Hepatocyte (in vitro differentiated cells): Measurements from ENCODE around the gene KRTAP19-5. TPM values are rescaled to one million over a fixed set of nuclear protein-coding genes. Genes with fewer than 3 reads are reported as not detected.

Experiments
- DNase-seq: peaks from one replicate; pipeline ENCODE4 v3.0.0-alpha.2; 2016; ENCODE audit warnings: low spot score
- H2AFZ ChIP-seq: fragments of 200-600 bp; sonication (generic); 2 replicates; pipeline ENCODE4 v1.6.0; 2016; ENCODE audit warnings: antibody characterized with exemption, mild to moderate bottlenecking
- H3K27ac ChIP-seq: fragments of 200-600 bp; sonication (generic); 2 replicates; pipeline ENCODE4 v1.5.1; 2016; ENCODE audit warnings: mild to moderate bottlenecking
- H3K27me3 ChIP-seq: fragments of 200-600 bp; sonication (generic); 2 replicates; pipeline ENCODE4 v1.6.1; 2016
- H3K36me3 ChIP-seq: fragments of 200-600 bp; sonication (generic); replicated peaks from 2 replicates; pipeline ENCODE4 v1.5.1; 2016; ENCODE audit warnings: low read depth; ENCODE audit not compliant: insufficient read depth
- H3K4me1 ChIP-seq: fragments of 200-600 bp; sonication (generic); 2 replicates; pipeline ENCODE4 v1.5.1; 2016; ENCODE audit warnings: mild to moderate bottlenecking, moderate library complexity; ENCODE audit not compliant: insufficient read depth
- H3K4me2 ChIP-seq: fragments of 200-600 bp; sonication (generic); 2 replicates; pipeline ENCODE4 v1.6.0; 2016
- H3K4me3 ChIP-seq: fragments of 200-600 bp; sonication (generic); 2 replicates; pipeline ENCODE4 v1.5.1; 2016; ENCODE audit warnings: mild to moderate bottlenecking
- H3K79me2 ChIP-seq: fragments of 200-600 bp; sonication (generic); 2 replicates; pipeline ENCODE4 v1.6.0; 2017; ENCODE audit warnings: mild to moderate bottlenecking
- H3K9me2 ChIP-seq: fragments of 200-600 bp; sonication (generic); replicated peaks from 2 replicates; pipeline ENCODE4 v1.6.0; 2017; ENCODE audit warnings: mild to moderate bottlenecking; ENCODE audit not compliant: insufficient read depth
- H3K9me3 ChIP-seq: fragments of 200-600 bp; sonication (generic); 2 replicates; pipeline ENCODE4 v1.5.1; 2016; ENCODE audit warnings: low read depth, mild to moderate bottlenecking
- H4K20me1 ChIP-seq: fragments of 200-600 bp; sonication (generic); 2 replicates; pipeline ENCODE4 v1.6.0; 2016; ENCODE audit warnings: mild to moderate bottlenecking; ENCODE audit not compliant: insufficient read depth, poor library complexity, severe bottlenecking
- EZH2 ChIP-seq: fragments of 200-600 bp; sonication (generic); IDR thresholded peaks from 2 replicates; pipeline ENCODE4 v1.6.1; 2016; ENCODE audit warnings: antibody characterized with exemption, mild to moderate bottlenecking, borderline replicate concordance
- EZH2phosphoT487 ChIP-seq: fragments of 200-600 bp; sonication (generic); IDR thresholded peaks from one replicate; pipeline ENCODE4 v1.6.1; 2018; ENCODE audit warnings: antibody characterized with exemption, mild to moderate bottlenecking, low read depth, moderate library complexity; ENCODE audit not compliant: unreplicated experiment, severe bottlenecking
- WGBS: methylation state at CpG from one replicate; pipeline ENCODE4 v1.1.6; 2016; ENCODE audit warnings: low lambda C conversion rate; ENCODE audit errors: missing lambda C conversion rate; 5-methylcytosine and 5-hydroxymethylcytosine counted together
- polyA plus RNA-seq: library from polyadenylated mRNA; unstranded; fragments of >200 nt; fragmentation: Nextera tagmentation; extraction: Ambion mirVana; gene quantifications from 2 replicates; pipeline ENCODE4 v1.2.1, GENCODE V29; 2016
- total RNA-seq: library from RNA; depleted of rRNA; stranded (reverse); fragments of >200 nt; gene quantifications from 2 replicates; pipeline ENCODE4 v1.2.3, GENCODE V29; 2014
- TF ChIP-seq, protein P1 (sequence below): fragments of 200-600 bp; sonication (generic); IDR thresholded peaks from 2 replicates; pipeline ENCODE4 v1.5.1; 2016; ENCODE audit warnings: antibody characterized with exemption, mild to moderate bottlenecking; ENCODE audit not compliant: poor library complexity

Gene KRTAP19-5
- not detected in 2 replicates for total RNA-seq
- polyA plus RNA-seq = not detected in 2 replicates

DNA sequence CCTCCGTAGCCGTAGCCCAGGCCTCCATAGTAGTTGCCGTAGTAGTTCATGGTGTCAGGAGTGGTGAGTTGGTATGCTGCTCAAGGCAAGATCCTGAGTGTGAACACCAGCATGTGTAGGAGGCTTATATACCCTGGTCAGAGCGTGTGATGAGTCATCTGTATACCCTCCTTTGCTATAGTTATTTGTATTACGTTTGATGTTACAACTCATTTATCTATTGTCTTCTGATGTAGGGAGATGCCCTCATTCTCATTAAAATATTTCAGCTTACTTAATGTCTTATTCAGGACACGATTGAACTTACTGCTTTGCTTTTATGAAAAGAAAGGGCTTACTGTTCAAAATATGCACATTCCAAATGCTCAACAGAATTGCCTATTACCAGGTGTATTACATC is at the start of gene KRTAP19-5:
Gene KRTAP19-5 (minus strand): TSS at position 101 of the 400 bp plus-strand sequence. CDS start 51 bp downstream, at position 50.
- H3K27me3 ChIP-seq = no peaks in the 10 kb centered on the region
- WGBS = 91% methylated on average over 6 of the region's 6 CpGs
- no peak within 1 kb of the TSS for H2AFZ ChIP-seq
- no peak within 1 kb of the TSS for H3K4me2 ChIP-seq
- H3K36me3 ChIP-seq = no peaks in the 10 kb centered on the region
- no peaks in the 10 kb centered on the region for H3K9me3 ChIP-seq
- DNase-seq = no peak
- H4K20me1 ChIP-seq = no peaks in the 10 kb centered on the region
- H3K4me1 ChIP-seq = no peaks in the 10 kb centered on the region
- H3K9me2 ChIP-seq = no peaks in the 10 kb centered on the region
- TF ChIP-seq EZH2phosphoT487 = no peak
- no peak within 1 kb of the TSS for H3K4me3 ChIP-seq
- H3K27ac ChIP-seq = no peak within 1 kb of the TSS
- no peaks in the 10 kb centered on the region for H3K79me2 ChIP-seq

DNA sequence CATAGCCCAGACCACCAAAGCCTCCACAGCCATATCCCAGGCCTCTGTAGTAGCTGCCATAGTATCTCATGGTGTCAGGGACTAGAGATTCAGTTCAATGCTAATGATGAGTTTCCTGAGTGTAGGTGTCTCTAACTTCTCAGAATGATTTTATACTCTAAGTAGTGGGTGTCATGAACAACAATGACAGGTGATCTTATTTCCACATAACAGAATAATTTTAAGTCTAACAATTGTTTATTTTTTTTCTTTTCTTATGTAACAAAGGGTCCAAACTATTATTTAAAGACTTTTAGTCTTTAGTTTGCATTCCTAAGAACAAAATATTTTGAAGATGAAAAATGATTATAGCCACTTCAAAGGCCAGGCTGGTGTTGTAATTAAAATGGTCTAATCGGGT is 39.8 kb upstream of the KRTAP19-5 start, which contains the start of gene KRTAP19-6:
Gene KRTAP19-6 (minus strand): TSS at position 101 of the 400 bp plus-strand sequence. CDS start 31 bp downstream, at position 70.
- Histone ChIP-seq H4K20me1 (no peaks in the 10 kb centered on the region), H3K4me1 (no peaks in the 10 kb centered on the region), H3K9me3 (no peaks in the 10 kb centered on the region), H3K79me2 (no peaks in the 10 kb centered on the region), H3K27me3 (no peaks in the 10 kb centered on the region), H3K4me2 (no peak within 1 kb of the TSS), H3K4me3 (no peak within 1 kb of the TSS), H3K36me3 (no peaks in the 10 kb centered on the region), H2AFZ (no peak within 1 kb of the TSS), H3K27ac (no peak within 1 kb of the TSS), H3K9me2 (no peaks in the 10 kb centered on the region)
- WGBS = 73% methylated on average over 1 of the region's 1 CpG
- DNase-seq = no peak
- TF ChIP-seq, protein P1, sequence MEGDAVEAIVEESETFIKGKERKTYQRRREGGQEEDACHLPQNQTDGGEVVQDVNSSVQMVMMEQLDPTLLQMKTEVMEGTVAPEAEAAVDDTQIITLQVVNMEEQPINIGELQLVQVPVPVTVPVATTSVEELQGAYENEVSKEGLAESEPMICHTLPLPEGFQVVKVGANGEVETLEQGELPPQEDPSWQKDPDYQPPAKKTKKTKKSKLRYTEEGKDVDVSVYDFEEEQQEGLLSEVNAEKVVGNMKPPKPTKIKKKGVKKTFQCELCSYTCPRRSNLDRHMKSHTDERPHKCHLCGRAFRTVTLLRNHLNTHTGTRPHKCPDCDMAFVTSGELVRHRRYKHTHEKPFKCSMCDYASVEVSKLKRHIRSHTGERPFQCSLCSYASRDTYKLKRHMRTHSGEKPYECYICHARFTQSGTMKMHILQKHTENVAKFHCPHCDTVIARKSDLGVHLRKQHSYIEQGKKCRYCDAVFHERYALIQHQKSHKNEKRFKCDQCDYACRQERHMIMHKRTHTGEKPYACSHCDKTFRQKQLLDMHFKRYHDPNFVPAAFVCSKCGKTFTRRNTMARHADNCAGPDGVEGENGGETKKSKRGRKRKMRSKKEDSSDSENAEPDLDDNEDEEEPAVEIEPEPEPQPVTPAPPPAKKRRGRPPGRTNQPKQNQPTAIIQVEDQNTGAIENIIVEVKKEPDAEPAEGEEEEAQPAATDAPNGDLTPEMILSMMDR = no peak
- no peak for TF ChIP-seq EZH2
- TF ChIP-seq EZH2phosphoT487 = no peak

DNA sequence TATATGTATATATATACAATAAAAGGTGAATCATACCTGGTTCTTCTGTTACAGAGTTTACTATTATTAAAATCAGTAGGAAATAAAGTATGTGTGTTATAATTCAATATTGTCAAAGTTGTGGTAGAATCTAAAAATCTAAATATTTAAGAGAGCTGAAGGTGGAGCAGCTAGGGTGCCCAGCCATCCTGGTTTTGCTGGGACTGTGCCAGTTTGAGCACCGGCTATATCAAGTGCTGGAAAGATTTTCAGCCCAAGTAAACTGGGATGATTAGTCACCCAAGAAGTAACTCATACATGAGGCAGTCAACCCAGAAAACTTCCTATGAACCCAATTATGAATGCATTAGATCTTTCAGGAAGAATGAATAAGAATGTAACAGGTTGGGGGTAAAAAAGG is 16.9 kb upstream of the KRTAP19-5 start:
- no peaks in the 10 kb centered on the region for H3K4me1 ChIP-seq
- H3K4me3 ChIP-seq = no peak overlapping the region
- no peak for DNase-seq
- TF ChIP-seq EZH2phosphoT487 (no peak), EZH2 (no peak)
- TF ChIP-seq, protein P1 = no peak
- WGBS = 90% methylated on average over 1 of the region's 1 CpG
- H3K36me3 ChIP-seq = no peaks in the 10 kb centered on the region
- H3K4me2 ChIP-seq = no peak overlapping the region
- no peak overlapping the region for H2AFZ ChIP-seq
- no peaks in the 10 kb centered on the region for H3K9me3 ChIP-seq
- H4K20me1 ChIP-seq = no peaks in the 10 kb centered on the region
- no peaks in the 10 kb centered on the region for H3K79me2 ChIP-seq
- H3K9me2 ChIP-seq = no peaks in the 10 kb centered on the region
- no peaks in the 10 kb centered on the region for H3K27me3 ChIP-seq
- H3K27ac ChIP-seq = no peak overlapping the region

DNA sequence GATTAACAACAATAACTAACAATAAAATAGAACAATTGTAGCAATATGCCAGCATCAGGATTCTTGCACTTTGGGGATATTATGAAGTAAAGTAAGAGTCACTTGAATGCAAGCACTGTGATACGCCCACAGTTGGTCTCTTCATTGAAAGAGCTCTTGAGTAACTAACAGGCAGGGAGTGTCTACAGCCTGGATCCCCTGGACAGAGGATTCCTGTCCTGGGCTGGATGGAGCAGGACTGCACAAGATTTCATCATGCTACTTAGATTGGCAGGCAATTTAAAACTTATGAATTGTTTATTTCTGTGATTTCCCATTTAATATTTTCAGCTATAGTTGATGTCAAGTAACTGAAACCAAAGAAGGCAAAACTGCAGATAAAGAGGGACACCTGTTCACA is 13.7 kb upstream of the KRTAP19-5 start:
- DNase-seq = no peak
- no peak overlapping the region for H2AFZ ChIP-seq
- H3K27me3 ChIP-seq = no peaks in the 10 kb centered on the region
- no peaks in the 10 kb centered on the region for H3K36me3 ChIP-seq
- TF ChIP-seq, protein P1 = no peak
- TF ChIP-seq EZH2phosphoT487 (no peak), EZH2 (no peak)
- H3K4me1 ChIP-seq = no peaks in the 10 kb centered on the region
- no peak overlapping the region for H3K4me2 ChIP-seq
- no peaks in the 10 kb centered on the region for H3K9me2 ChIP-seq
- 71% methylated on average over 1 of the region's 1 CpG for WGBS
- no peak overlapping the region for H3K27ac ChIP-seq
- H3K79me2 ChIP-seq = no peaks in the 10 kb centered on the region
- no peaks in the 10 kb centered on the region for H4K20me1 ChIP-seq
- H3K9me3 ChIP-seq = no peaks in the 10 kb centered on the region
- H3K4me3 ChIP-seq = no peak overlapping the region
